ENCODE results near the gene SLC35F3. TPM values are rescaled to one million over a fixed set of nuclear protein-coding genes. Genes with fewer than 3 reads are reported as not detected.

SLC35F3 gene
- total RNA-seq, 5 donors from 2014 or later (not counting 1 experiment from before 2014, with no cell fraction given): 0.19 to 4.6 (median 1.3) TPM; not detected in 1

DNA sequence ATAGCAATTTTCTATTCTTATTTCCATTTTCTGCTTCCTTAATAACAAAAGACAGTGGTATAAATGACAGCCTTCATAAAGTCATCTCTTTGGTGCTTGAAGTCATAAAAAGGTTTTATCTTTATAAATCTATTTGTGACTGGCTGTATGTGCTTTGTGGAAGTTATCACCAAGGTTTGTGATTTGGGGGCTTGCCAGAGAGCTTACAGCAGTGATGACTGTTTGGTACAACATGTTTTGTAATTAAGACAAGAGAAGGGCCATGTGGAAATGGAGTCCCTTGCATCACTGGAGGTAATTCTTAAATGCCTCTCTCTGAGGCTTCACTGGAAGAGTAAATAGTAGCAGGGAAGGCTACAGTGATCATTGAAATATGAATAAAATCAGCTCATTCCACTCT lies 2.7 kb downstream of the SLC35F3 start:
- Mint-ChIP-seq H3K9me3 (no peaks in the 10 kb centered on the region), H3K36me3 (no peaks in the 10 kb centered on the region), H3K4me3 (no peak overlapping the region), H3K4me1 (peaks cover 6 to 8% (median 8%) of the 10 kb centered on the region in 3 donors), H3K27me3 (peaks cover 50 to 54% of the 10 kb centered on the region in 2 donors), H3K27ac (no peak overlapping the region)
- H3K27ac ChIP-seq (ENCODE audit: low read length): no peak overlapping the region
- DNase-seq (no peak), ATAC-seq (replicated peaks in 1 of 4) (no peak)
- H3K27me3 ChIP-seq (replicated peaks in 1 of 2; ENCODE audit: control insufficient read depth in 2 of 2, extremely low read depth in 1 of 2, insufficient read depth in 2 of 2, low read length in 1 of 2): peaks cover 9 to 17% of the 10 kb centered on the region in 2 experiments
- ChIA-PET POLR2A (no interaction called here), CTCF (no interaction called here)
- no peaks in the 10 kb centered on the region for H3K36me3 ChIP-seq (ENCODE audit: control insufficient read depth in 2 of 2, extremely low read depth in 1 of 2, insufficient read depth in 1 of 2, low read length in 1 of 2)
- no peaks in the 10 kb centered on the region for H3K4me1 ChIP-seq (ENCODE audit: control insufficient read depth in 1 of 2, extremely low read depth in 1 of 2, insufficient read depth in 2 of 2, low read length in 2 of 2)
- H3K4me3 ChIP-seq (ENCODE audit: control insufficient read depth in 1 of 2, extremely low read depth in 1 of 2, low read length in 1 of 2): no peak overlapping the region
- no peaks in the 10 kb centered on the region for H3K9me3 ChIP-seq

DNA sequence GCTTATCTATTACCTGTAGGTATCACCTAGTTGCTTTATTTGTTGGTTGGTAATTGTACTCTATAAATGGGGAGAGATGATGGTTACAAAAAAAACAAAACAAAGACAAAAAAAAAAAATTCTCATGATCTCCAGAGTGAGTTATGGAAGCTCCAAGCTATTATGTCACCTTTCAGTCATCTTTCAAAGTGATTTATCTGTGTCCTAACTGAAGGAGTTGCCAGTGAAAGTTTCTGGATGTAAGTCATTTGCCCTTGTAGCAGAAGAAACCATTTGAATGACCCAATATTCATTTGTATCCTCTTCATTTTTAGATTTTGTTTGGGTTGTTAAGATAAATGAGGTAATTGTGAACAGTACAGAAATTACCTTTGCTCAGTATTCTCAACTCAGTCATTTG lies 3.6 kb downstream of the SLC35F3 start:
- Histone ChIP-seq H3K9me3 (no peaks in the 10 kb centered on the region), H3K27me3 (replicated peaks in 1 of 2; ENCODE audit: control insufficient read depth in 2 of 2, extremely low read depth in 1 of 2, insufficient read depth in 2 of 2, low read length in 1 of 2) (peaks cover 9 to 17% of the 10 kb centered on the region in 2 experiments), H3K4me3 (ENCODE audit: control insufficient read depth in 1 of 2, extremely low read depth in 1 of 2, low read length in 1 of 2) (no peak overlapping the region), H3K27ac (ENCODE audit: low read length) (no peak overlapping the region), H3K36me3 (ENCODE audit: control insufficient read depth in 2 of 2, extremely low read depth in 1 of 2, insufficient read depth in 1 of 2, low read length in 1 of 2) (no peaks in the 10 kb centered on the region), H3K4me1 (ENCODE audit: control insufficient read depth in 1 of 2, extremely low read depth in 1 of 2, insufficient read depth in 2 of 2, low read length in 2 of 2) (no peaks in the 10 kb centered on the region)
- H3K27me3 Mint-ChIP-seq: peaks cover 46 to 48% of the 10 kb centered on the region in 2 donors
- no peak overlapping the region for H3K4me3 Mint-ChIP-seq
- ATAC-seq (replicated peaks in 1 of 4) (no peak), DNase-seq (no peak)
- no peaks in the 10 kb centered on the region for H3K9me3 Mint-ChIP-seq
- no peak overlapping the region for H3K27ac Mint-ChIP-seq
- POLR2A ChIA-PET: no interaction called here
- H3K36me3 Mint-ChIP-seq: no peaks in the 10 kb centered on the region
- peaks cover 6 to 8% (median 8%) of the 10 kb centered on the region in 3 donors for H3K4me1 Mint-ChIP-seq
- CTCF ChIA-PET: no interaction called here

DNA sequence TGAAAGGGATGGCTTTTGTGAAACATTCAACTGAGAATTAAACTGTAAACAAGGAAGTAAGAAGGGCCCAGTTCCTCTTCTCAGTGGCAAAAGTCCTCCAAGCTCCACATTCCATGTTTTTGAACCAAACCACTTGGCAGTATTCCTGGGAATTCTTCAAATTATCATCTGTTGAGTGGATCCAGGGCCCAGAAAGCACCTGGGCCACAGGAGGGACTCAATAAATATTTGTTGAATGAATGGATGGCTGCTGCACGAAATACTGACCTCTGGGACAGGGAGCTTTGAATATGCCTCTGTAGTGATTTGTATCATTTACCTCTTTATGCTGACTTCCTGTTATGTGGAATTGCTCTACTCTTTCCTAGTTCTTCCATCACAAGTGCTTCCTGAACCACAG lies 4.7 kb downstream of the SLC35F3 start:
- Histone ChIP-seq H3K36me3 (ENCODE audit: control insufficient read depth in 2 of 2, extremely low read depth in 1 of 2, insufficient read depth in 1 of 2, low read length in 1 of 2) (no peaks in the 10 kb centered on the region), H3K27ac (ENCODE audit: low read length) (no peak overlapping the region), H3K4me1 (ENCODE audit: control insufficient read depth in 1 of 2, extremely low read depth in 1 of 2, insufficient read depth in 2 of 2, low read length in 2 of 2) (no peaks in the 10 kb centered on the region), H3K4me3 (ENCODE audit: control insufficient read depth in 1 of 2, extremely low read depth in 1 of 2, low read length in 1 of 2) (no peak overlapping the region), H3K9me3 (no peaks in the 10 kb centered on the region), H3K27me3 (replicated peaks in 1 of 2; ENCODE audit: control insufficient read depth in 2 of 2, extremely low read depth in 1 of 2, insufficient read depth in 2 of 2, low read length in 1 of 2) (peaks cover 9 to 17% of the 10 kb centered on the region in 2 experiments)
- Mint-ChIP-seq H3K36me3 (no peaks in the 10 kb centered on the region), H3K4me3 (no peak overlapping the region), H3K9me3 (no peaks in the 10 kb centered on the region), H3K4me1 (peaks cover 3 to 7% (median 7%) of the 10 kb centered on the region in 3 donors), H3K27ac (no peak overlapping the region), H3K27me3 (peaks cover 37% of the 10 kb centered on the region in 2 donors)
- ATAC-seq (replicated peaks in 1 of 4): no peak
- WGBS (ENCODE audit: insufficient coverage): no CpG with 5 or more reads among the region's 1 CpG
- ChIA-PET POLR2A (no interaction called here), CTCF (no interaction called here)
- no peak for DNase-seq

DNA sequence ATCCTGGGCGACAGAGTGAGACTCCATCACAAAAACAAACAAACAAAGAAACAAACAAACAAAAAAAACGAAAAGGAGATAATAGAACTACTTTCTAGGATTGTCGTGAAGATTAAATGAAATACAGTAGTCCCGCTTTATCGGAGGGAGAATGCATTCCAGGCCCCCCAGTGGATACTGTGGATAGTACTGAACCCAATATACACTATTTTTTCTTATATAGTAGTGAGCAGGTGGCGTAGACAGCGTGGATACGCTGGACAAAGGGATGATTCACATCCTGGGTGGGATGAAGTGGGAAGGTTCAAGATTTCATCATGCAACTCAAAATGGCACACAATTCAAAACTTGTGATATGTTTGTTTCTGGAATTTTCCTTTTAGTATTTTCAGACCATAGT lies 8.0 kb downstream of the SLC35F3 start:
- ChIA-PET CTCF (interaction anchor here in 1 of 2 donors (0.5 kb wide), 1 partner anchor 249 kb away, joined by 7 read pairs; no protein-coding TSS in a partner anchor), POLR2A (no interaction called here)
- Histone ChIP-seq H3K27ac (ENCODE audit: low read length) (no peak overlapping the region), H3K27me3 (replicated peaks in 1 of 2; ENCODE audit: control insufficient read depth in 2 of 2, extremely low read depth in 1 of 2, insufficient read depth in 2 of 2, low read length in 1 of 2) (peaks cover 4% of the 10 kb centered on the region in 2 experiments), H3K4me1 (ENCODE audit: control insufficient read depth in 1 of 2, extremely low read depth in 1 of 2, insufficient read depth in 2 of 2, low read length in 2 of 2) (no peaks in the 10 kb centered on the region), H3K36me3 (ENCODE audit: control insufficient read depth in 2 of 2, extremely low read depth in 1 of 2, insufficient read depth in 1 of 2, low read length in 1 of 2) (no peaks in the 10 kb centered on the region), H3K4me3 (ENCODE audit: control insufficient read depth in 1 of 2, extremely low read depth in 1 of 2, low read length in 1 of 2) (no peak overlapping the region), H3K9me3 (no peaks in the 10 kb centered on the region)
- H3K27me3 Mint-ChIP-seq: peaks cover 13 to 20% of the 10 kb centered on the region in 2 donors
- H3K4me1 Mint-ChIP-seq: no peaks in the 10 kb centered on the region
- no peak for ATAC-seq (replicated peaks in 1 of 4)
- H3K36me3 Mint-ChIP-seq: no peaks in the 10 kb centered on the region
- H3K27ac Mint-ChIP-seq: no peak overlapping the region
- no peak for DNase-seq
- H3K9me3 Mint-ChIP-seq: peaks cover 5 to 10% (median 6%) of the 10 kb centered on the region in 3 donors
- WGBS (ENCODE audit: insufficient coverage): no CpG with 5 or more reads among the region's 8 CpGs
- H3K4me3 Mint-ChIP-seq: no peak overlapping the region

DNA sequence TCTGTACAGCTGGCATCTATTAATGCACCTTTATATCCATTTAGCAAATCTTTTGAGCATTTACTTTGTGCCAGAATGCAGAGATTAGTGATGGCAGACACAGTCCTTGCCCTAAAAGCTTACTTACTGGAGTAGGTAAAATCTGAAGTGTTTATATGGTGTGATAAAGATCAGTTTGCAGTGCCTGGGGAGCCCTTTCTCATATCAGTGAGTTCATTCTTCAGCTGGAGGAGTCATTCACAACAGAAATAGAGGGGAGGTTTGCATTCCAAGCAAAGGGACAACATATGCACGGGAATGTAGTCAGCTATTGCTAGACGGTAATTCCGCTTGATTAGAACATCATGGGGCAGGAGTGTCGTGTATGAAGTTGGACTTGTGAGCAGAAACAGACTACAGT lies 8.4 kb downstream of the SLC35F3 start:
- Mint-ChIP-seq H3K27ac (no peak overlapping the region), H3K27me3 (peaks cover 9 to 16% of the 10 kb centered on the region in 2 donors), H3K36me3 (no peaks in the 10 kb centered on the region), H3K9me3 (peaks cover 5 to 10% (median 6%) of the 10 kb centered on the region in 3 donors), H3K4me3 (no peak overlapping the region), H3K4me1 (no peaks in the 10 kb centered on the region)
- POLR2A ChIA-PET: no interaction called here
- no peak overlapping the region for H3K4me3 ChIP-seq (ENCODE audit: control insufficient read depth in 1 of 2, extremely low read depth in 1 of 2, low read length in 1 of 2)
- no peaks in the 10 kb centered on the region for H3K9me3 ChIP-seq
- no CpG with 5 or more reads among the region's 4 CpGs for WGBS (ENCODE audit: insufficient coverage)
- CTCF ChIA-PET: interaction anchor here in 1 of 2 donors (0.5 kb wide), 1 partner anchor 249 kb away, joined by 7 read pairs; no protein-coding TSS in a partner anchor
- no peak for DNase-seq
- H3K4me1 ChIP-seq (ENCODE audit: control insufficient read depth in 1 of 2, extremely low read depth in 1 of 2, insufficient read depth in 2 of 2, low read length in 2 of 2): no peaks in the 10 kb centered on the region
- H3K27me3 ChIP-seq (replicated peaks in 1 of 2; ENCODE audit: control insufficient read depth in 2 of 2, extremely low read depth in 1 of 2, insufficient read depth in 2 of 2, low read length in 1 of 2): peaks cover 4% of the 10 kb centered on the region in 2 experiments
- H3K36me3 ChIP-seq (ENCODE audit: control insufficient read depth in 2 of 2, extremely low read depth in 1 of 2, insufficient read depth in 1 of 2, low read length in 1 of 2): no peaks in the 10 kb centered on the region
- no peak for ATAC-seq (replicated peaks in 1 of 4)
- H3K27ac ChIP-seq (ENCODE audit: low read length): no peak overlapping the region

DNA sequence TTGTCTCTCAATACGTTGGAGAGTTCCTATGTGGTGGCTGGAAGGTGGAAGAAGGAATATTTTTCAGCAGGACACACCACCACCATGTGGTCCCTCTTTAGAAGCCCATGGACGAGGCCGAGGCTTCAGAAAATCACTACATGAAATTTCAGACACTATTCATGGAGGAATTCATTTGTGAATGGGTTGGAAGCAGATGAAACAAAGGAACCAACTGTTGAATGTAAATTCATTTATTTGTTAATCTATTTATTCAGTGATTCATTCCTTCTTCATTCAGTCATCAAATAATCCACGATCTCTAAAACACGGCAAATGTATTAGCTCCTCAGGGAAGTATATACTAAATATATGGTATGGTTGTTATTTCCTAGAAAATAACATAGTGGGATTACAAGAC lies 12.2 kb downstream of the SLC35F3 start:
- CTCF ChIA-PET: no interaction called here
- Histone ChIP-seq H3K27ac (ENCODE audit: low read length) (no peak overlapping the region), H3K36me3 (ENCODE audit: control insufficient read depth in 2 of 2, extremely low read depth in 1 of 2, insufficient read depth in 1 of 2, low read length in 1 of 2) (no peaks in the 10 kb centered on the region), H3K27me3 (replicated peaks in 1 of 2; ENCODE audit: control insufficient read depth in 2 of 2, extremely low read depth in 1 of 2, insufficient read depth in 2 of 2, low read length in 1 of 2) (no peaks in the 10 kb centered on the region), H3K4me1 (ENCODE audit: control insufficient read depth in 1 of 2, extremely low read depth in 1 of 2, insufficient read depth in 2 of 2, low read length in 2 of 2) (no peaks in the 10 kb centered on the region), H3K4me3 (ENCODE audit: control insufficient read depth in 1 of 2, extremely low read depth in 1 of 2, low read length in 1 of 2) (no peak overlapping the region), H3K9me3 (no peaks in the 10 kb centered on the region)
- H3K36me3 Mint-ChIP-seq: no peaks in the 10 kb centered on the region
- DNase-seq: no peak
- H3K9me3 Mint-ChIP-seq: peaks cover 6 to 11% (median 10%) of the 10 kb centered on the region in 3 donors
- H3K27ac Mint-ChIP-seq: no peak overlapping the region
- no peaks in the 10 kb centered on the region for H3K4me1 Mint-ChIP-seq
- peaks cover 2 to 9% of the 10 kb centered on the region in 2 donors for H3K27me3 Mint-ChIP-seq
- no peak overlapping the region for H3K4me3 Mint-ChIP-seq
- POLR2A ChIA-PET: no interaction called here
- no CpG with 5 or more reads among the region's 5 CpGs for WGBS (ENCODE audit: insufficient coverage)
- ATAC-seq (replicated peaks in 1 of 4): no peak

DNA sequence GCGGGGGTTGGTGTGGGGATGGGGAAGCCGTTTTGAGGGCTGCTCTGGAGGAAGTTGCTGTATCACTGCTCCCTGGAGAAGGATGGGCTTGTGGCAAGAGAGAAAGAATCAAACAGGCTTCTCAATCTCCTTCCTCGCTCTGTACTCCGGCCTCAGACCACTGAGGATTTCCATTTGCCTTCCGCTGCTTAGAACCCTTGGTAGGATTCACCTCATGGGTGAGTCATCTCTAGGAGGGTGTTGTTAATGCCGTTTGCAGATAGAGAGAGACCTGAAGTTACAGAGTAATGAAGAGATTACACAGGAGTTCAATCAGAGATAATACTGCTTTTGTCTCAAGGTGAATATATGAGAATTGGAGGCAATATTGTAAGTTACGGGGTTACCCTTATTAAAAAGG lies 15.3 kb downstream of the SLC35F3 start:
- POLR2A ChIA-PET: no interaction called here
- CTCF ChIA-PET: no interaction called here
- WGBS (ENCODE audit: insufficient coverage): 65% methylated on average over 2 of the region's 7 CpGs
- Mint-ChIP-seq H3K4me1 (no peaks in the 10 kb centered on the region), H3K27me3 (peaks cover 3 to 9% of the 10 kb centered on the region in 2 donors), H3K9me3 (peaks cover 6 to 21% (median 20%) of the 10 kb centered on the region in 3 donors), H3K4me3 (no peak overlapping the region), H3K27ac (no peak overlapping the region), H3K36me3 (no peaks in the 10 kb centered on the region)
- Histone ChIP-seq H3K4me3 (ENCODE audit: control insufficient read depth in 1 of 2, extremely low read depth in 1 of 2, low read length in 1 of 2) (no peak overlapping the region), H3K9me3 (no peaks in the 10 kb centered on the region), H3K27ac (ENCODE audit: low read length) (no peak overlapping the region), H3K36me3 (ENCODE audit: control insufficient read depth in 2 of 2, extremely low read depth in 1 of 2, insufficient read depth in 1 of 2, low read length in 1 of 2) (no peaks in the 10 kb centered on the region), H3K4me1 (ENCODE audit: control insufficient read depth in 1 of 2, extremely low read depth in 1 of 2, insufficient read depth in 2 of 2, low read length in 2 of 2) (no peaks in the 10 kb centered on the region), H3K27me3 (replicated peaks in 1 of 2; ENCODE audit: control insufficient read depth in 2 of 2, extremely low read depth in 1 of 2, insufficient read depth in 2 of 2, low read length in 1 of 2) (no peaks in the 10 kb centered on the region)
- ATAC-seq (replicated peaks in 1 of 4): no peak
- DNase-seq: no peak
